Femur (tissue), 1 donor: Measurements from ENCODE around the gene IFI27L1.
"Not testable (repeated sequence)": the region's sequence is repeated elsewhere in the genome, so short reads cannot be mapped to it uniquely, and the experiment has no call there.

Experiments
- DNase-seq: peaks from one replicate; pipeline ENCODE4 v3.0.0-alpha.2; 2017

The IFI27L1 gene

DNA sequence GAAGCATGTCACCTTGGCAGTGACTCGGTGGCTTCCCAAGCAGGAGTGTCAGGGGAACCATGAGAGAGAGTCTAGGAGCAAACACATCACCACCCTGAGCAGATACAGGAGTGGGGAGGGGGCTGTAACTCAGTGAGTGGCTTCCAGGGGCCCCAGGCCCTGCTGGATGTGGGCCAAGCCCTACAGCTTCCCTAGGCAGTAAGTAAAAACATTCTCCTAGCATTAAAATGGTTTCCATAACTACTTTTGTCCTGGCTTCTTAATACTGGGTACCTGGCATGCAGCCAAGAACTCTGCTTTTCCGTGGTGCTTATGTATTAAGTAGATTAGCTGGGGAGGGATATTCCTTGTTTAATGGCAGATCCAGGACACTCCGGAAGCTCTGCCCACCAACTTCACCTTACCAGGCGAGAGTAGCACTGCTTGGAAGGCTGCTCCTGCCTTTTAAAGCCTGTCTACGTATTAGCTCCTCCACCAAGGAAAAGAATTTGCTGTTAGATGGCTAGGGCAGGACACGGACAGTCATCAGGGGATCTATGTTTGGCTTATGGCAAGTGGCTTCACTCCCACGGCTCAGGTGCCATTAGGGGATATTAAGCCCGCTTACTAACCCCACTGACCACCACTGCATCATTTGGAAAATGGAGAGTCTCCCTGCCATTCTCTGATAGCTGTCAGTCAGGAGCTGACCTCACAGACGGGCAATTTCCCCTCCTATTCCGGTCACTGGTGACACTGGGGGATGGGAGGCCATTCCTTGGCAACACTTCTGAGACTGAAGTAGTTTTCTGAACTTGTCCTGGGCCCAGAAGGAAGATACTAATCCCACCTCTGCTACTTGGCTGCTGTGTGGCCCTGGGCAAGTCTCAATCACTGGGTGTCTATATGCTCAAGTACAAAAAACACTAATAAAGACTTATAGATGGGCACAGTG is 32.2 kb upstream of the IFI27L1 start:
- peak; percentile 16 for DNase-seq

DNA sequence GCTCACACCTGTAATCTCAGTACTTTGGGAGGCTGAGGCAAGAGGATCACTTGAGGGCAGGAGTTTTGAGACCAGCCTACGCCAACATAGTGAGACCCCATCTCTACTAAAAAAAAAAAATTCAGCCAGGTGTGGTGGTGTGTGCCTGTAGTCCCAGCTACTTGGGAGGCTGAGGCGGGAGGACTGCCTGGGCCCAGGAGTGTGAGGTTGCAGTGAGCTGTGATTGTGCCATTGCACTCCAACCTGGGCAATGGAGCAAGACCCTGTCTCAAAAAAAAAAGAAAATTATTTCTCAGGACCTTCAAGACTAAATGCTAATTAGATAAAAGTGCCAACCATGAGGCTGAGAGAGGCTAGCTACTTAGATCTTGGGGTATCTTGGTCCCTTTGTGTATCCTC is 31.5 kb upstream of the IFI27L1 start:
- no peak for DNase-seq

- DNase-seq = peak; percentile 19
Measured at GRCh38 chr14:94050231-94050880, 30.8 kb upstream of the IFI27L1 start.

DNA sequence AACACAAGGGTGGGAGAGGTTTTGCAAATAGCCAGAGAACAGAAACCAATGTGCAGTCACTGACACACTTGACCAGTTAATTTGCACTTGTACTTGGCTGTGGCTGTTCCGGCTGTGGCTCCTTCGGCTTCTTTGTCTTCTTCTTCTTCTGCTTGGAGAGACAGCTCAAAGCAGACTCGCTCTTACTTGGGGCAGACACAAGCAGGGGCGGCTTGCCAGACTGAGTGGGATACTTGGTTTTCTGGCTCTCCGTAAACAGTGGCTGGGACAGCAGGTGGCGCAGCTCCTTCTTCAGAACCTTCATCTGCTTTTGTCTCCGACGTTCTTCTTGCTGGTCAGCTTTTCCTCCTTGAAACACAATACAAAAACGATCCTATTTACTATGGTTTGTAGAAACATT is 30.0 kb upstream of the IFI27L1 start:
- DNase-seq = peak; percentile 57

GRCh38 chr14:94051779-94052178 is 29.3 kb upstream of the IFI27L1 start:
- no peak for DNase-seq

- DNase-seq = peak; percentile 9
Measured at GRCh38 chr14:94052199-94052598, 28.9 kb upstream of the IFI27L1 start.

GRCh38 chr14:94052662-94053061 is 28.4 kb upstream of the IFI27L1 start:
- no peak for DNase-seq

- DNase-seq = no peak
Measured at GRCh38 chr14:94054401-94054800, 26.7 kb upstream of the IFI27L1 start.

DNA sequence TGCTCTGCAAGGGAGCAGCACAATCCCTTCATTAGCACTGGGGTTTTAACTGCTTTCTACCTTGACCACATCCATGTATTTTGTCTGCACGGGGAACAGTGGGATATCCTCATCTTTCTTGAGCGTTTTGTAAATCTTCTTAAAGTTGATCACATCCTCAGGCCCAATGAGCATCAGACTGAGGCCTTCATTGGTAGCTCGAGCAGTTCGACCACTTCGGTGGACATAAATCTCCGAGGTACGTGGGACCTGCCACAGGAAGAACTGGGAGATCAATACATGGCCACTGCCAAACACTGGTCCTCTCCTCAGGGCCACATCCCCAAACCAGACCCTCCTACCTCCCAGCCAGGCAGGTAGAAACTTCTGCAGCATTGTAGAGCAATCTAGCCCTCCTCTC is 26.2 kb upstream of the IFI27L1 start:
- peak; percentile 11 for DNase-seq

- no peak for DNase-seq
Measured at GRCh38 chr14:94056579-94057308, 24.4 kb upstream of the IFI27L1 start.

- DNase-seq = no peak
Measured at GRCh38 chr14:94058128-94058673, 22.9 kb upstream of the IFI27L1 start.

DNA sequence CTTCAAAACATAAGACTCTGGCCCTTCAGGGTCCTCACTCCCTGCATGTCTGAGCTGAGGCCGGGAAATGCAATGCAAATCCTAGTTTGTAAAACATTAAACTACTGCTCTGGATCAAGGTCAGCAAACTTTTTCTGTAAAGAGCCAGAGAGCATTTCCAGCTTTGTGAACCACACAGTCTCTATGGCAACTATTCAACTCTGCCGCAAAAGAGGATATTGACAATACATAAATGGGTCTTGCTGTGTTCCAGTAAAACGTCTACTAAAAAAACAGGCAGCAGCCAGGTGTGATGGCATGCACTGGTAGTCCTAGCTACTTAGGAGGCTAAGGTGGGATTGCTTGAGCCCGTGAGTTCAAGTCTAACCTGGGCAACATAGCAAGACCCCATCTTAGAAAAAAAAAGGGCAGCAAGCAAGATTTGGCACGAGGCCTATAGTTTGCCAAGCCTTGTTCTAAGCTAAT is 22.4 kb upstream of the IFI27L1 start:
- no peak for DNase-seq

GRCh38 chr14:94059998-94060397 is 21.1 kb upstream of the IFI27L1 start:
- no peak for DNase-seq

- no peak for DNase-seq
Measured at GRCh38 chr14:94062344-94062940, 18.7 kb upstream of the IFI27L1 start.

DNA sequence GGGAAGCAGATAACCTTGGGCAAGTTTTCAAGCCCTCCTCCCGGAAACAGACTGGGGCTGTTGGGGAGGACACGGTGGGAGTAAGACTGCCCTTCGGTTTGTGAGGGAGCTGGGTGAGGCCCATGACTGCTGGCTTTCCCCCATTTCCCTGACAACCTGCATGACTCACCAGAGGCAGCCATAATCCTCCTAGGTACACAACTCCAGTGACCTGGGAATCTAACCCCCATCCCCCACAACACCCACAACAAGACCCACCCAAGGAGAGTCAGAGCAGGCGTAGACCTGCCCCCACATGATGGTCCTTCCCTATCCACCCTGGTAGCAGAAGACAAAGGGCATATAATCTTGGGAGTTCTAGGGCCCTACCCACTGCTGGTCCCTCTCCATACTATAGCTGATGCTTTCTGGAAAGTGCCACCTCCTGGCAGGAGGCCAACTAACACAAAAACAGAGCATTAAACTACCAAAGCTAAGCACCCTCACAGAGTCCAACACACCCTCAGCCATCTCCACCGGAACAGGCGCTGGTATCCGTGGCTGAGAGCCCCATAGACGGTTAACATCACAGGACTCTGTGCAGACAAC is 14.9 kb upstream of the IFI27L1 start:
- DNase-seq = no peak

GRCh38 chr14:94072076-94072475 is 9.0 kb upstream of the IFI27L1 start:
- not testable (repeated sequence) for DNase-seq

GRCh38 chr14:94074534-94074933 is 6.6 kb upstream of the IFI27L1 start:
- no peak for DNase-seq

GRCh38 chr14:94075008-94075407 is 6.1 kb upstream of the IFI27L1 start:
- no peak for DNase-seq

DNA sequence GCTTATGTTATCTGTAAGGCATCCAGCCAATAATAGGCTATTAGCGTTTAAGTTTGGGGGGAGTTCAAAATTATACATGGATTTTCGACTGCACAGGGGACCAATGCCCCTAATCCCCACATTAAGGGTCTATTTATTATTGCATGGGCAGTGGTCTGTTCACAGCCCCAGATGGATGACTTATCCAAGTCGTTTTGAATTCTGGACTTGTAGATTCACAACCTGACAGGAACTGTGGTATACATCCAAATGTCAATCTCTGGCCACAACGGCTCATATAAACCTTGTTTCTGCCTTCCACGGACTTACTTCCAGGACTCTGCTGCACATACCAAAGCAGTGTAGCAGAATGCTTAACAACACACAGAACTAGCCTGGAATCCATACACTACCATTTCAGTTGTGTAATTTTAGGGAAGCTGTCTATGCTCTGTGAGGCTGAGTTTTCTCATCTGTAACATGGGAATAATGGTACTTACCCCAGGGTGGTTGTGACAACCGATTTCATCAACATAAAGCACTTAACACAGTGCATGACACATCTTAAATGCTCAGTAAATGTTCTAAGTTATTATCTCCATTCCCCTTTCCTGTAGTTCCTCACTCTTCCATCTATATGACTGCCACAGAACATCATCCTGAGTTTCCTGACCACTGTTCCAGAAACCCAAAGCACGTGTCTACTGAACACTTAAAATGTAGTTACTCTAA is 3.8 kb upstream of the IFI27L1 start:
- no peak for DNase-seq

DNA sequence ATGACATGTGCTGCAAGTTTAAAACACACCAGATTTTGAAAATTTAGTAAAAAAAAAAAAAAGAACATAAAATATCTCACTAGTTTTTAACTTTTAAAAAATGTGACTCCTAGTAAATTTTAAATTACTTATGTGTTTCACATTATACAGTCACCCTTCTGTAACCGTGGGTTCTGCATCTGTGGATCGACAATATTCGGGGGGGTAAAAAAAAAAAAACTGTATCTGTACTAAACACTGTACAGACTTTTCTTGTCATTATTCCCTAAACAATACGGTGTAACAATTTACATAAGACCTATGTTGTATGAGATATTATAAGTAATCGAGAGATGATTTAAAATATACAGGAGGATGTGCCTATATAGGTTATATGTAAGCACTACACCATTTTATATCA is 3.3 kb upstream of the IFI27L1 start:
- no peak for DNase-seq

GRCh38 chr14:94079891-94080620 is 1.1 kb upstream of the IFI27L1 start:
- DNase-seq = no peak
